ENCODE measurements around the gene TCP11.

- TF ChIP-seq, protein P1, sequence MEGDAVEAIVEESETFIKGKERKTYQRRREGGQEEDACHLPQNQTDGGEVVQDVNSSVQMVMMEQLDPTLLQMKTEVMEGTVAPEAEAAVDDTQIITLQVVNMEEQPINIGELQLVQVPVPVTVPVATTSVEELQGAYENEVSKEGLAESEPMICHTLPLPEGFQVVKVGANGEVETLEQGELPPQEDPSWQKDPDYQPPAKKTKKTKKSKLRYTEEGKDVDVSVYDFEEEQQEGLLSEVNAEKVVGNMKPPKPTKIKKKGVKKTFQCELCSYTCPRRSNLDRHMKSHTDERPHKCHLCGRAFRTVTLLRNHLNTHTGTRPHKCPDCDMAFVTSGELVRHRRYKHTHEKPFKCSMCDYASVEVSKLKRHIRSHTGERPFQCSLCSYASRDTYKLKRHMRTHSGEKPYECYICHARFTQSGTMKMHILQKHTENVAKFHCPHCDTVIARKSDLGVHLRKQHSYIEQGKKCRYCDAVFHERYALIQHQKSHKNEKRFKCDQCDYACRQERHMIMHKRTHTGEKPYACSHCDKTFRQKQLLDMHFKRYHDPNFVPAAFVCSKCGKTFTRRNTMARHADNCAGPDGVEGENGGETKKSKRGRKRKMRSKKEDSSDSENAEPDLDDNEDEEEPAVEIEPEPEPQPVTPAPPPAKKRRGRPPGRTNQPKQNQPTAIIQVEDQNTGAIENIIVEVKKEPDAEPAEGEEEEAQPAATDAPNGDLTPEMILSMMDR (IDR thresholded peaks at IDR 0.05): no peak
- TF ChIP-seq POLR2AphosphoS5 (IDR thresholded peaks at IDR 0.05; ENCODE audit: low read depth, low read length) (no peak), SIN3A (IDR thresholded peaks at IDR 0.05; ENCODE audit: borderline replicate concordance, insufficient read depth, low read depth, low read length) (no peak)
Observed at GRCh38 chr6:35141007-35141655, at the start of gene TCP11.
